ENCODE results near the gene MRGPRX4. TPM values are rescaled to one million over a fixed set of nuclear protein-coding genes. Genes with fewer than 3 reads are reported as not detected.
A peak's percentile ranks its signal among the peaks of the same experiment; 100 is the strongest.

MRGPRX4 gene
- total RNA-seq, 1 donor from 2014 or later = not detected

GRCh38 chr11:18168372-18168771 is 4.3 kb upstream of the MRGPRX4 start:
- Mint-ChIP-seq H3K27me3 (ENCODE audit: insufficient read depth, low read depth) (peaks cover 2% of the 10 kb centered on the region), H3K4me1 (no peaks in the 10 kb centered on the region), H3K27ac (no peak overlapping the region), H3K36me3 (no peaks in the 10 kb centered on the region), H3K9me3 (peaks cover 3% of the 10 kb centered on the region), H3K4me3 (no peak overlapping the region)
- Histone ChIP-seq H3K36me3 (no peaks in the 10 kb centered on the region), H3K9ac (no peak overlapping the region), H3K27ac (no peak overlapping the region), H4K20me1 (ENCODE audit: low read depth) (no peaks in the 10 kb centered on the region), H3K4me1 (no peaks in the 10 kb centered on the region), H3K27me3 (no peaks in the 10 kb centered on the region), H3K4me2 (no peak overlapping the region), H3K9me3 (ENCODE audit: low read depth) (peaks cover 3% of the 10 kb centered on the region), H3K79me2 (ENCODE audit: low read depth) (no peaks in the 10 kb centered on the region), H3K4me3 (no peak overlapping the region), H3F3A (ENCODE audit: low read depth) (no peaks in the 10 kb centered on the region), H2AFZ (replicated peaks) (no peak overlapping the region)
- DNase-seq (ENCODE audit: low spot score) = no peak
- TF ChIP-seq CTCF (IDR thresholded peaks at IDR 0.05) = no peak
- no peak for TF ChIP-seq EZH2 (IDR thresholded peaks at IDR 0.05)
- no peak for TF ChIP-seq EZH2phosphoT487 (IDR thresholded peaks at IDR 0.05)

- Histone ChIP-seq H3K9ac (no peak overlapping the region), H3K4me1 (no peaks in the 10 kb centered on the region), H2AFZ (replicated peaks) (no peak overlapping the region), H3K27ac (no peak overlapping the region), H3F3A (ENCODE audit: low read depth) (no peaks in the 10 kb centered on the region), H4K20me1 (ENCODE audit: low read depth) (no peaks in the 10 kb centered on the region), H3K36me3 (no peaks in the 10 kb centered on the region), H3K4me2 (no peak overlapping the region), H3K27me3 (peaks cover 10% of the 10 kb centered on the region), H3K4me3 (no peak overlapping the region), H3K79me2 (ENCODE audit: low read depth) (no peaks in the 10 kb centered on the region), H3K9me3 (ENCODE audit: low read depth) (peaks cover 3% of the 10 kb centered on the region)
- TF ChIP-seq EZH2phosphoT487 (IDR thresholded peaks at IDR 0.05) = no peak
- TF ChIP-seq CTCF (IDR thresholded peaks at IDR 0.05) = peak; percentile 76
- no peak for TF ChIP-seq EZH2 (IDR thresholded peaks at IDR 0.05)
- Mint-ChIP-seq H3K27me3 (ENCODE audit: insufficient read depth, low read depth) (peaks cover 2% of the 10 kb centered on the region), H3K4me1 (no peaks in the 10 kb centered on the region), H3K4me3 (no peak overlapping the region), H3K27ac (no peak overlapping the region), H3K9me3 (no peaks in the 10 kb centered on the region), H3K36me3 (no peaks in the 10 kb centered on the region)
- peak; percentile 73 for DNase-seq (ENCODE audit: low spot score)
Measured at GRCh38 chr11:18171377-18172000, 1.1 kb upstream of the MRGPRX4 start.

- Mint-ChIP-seq H3K4me1 (no peaks in the 10 kb centered on the region), H3K4me3 (no peak overlapping the region), H3K27ac (no peak overlapping the region), H3K9me3 (no peaks in the 10 kb centered on the region), H3K27me3 (ENCODE audit: insufficient read depth, low read depth) (peaks cover 2% of the 10 kb centered on the region), H3K36me3 (no peaks in the 10 kb centered on the region)
- no peak overlapping the region for H3K4me2 ChIP-seq
- DNase-seq (ENCODE audit: low spot score) = no peak
- H2AFZ ChIP-seq (replicated peaks) = no peak overlapping the region
- no peaks in the 10 kb centered on the region for H4K20me1 ChIP-seq (ENCODE audit: low read depth)
- TF ChIP-seq CTCF (IDR thresholded peaks at IDR 0.05) (no peak), EZH2phosphoT487 (IDR thresholded peaks at IDR 0.05) (no peak), EZH2 (IDR thresholded peaks at IDR 0.05) (no peak)
- no peaks in the 10 kb centered on the region for H3F3A ChIP-seq (ENCODE audit: low read depth)
- no peaks in the 10 kb centered on the region for H3K79me2 ChIP-seq (ENCODE audit: low read depth)
- no peak overlapping the region for H3K27ac ChIP-seq
- H3K9ac ChIP-seq = no peak overlapping the region
- H3K4me1 ChIP-seq = no peaks in the 10 kb centered on the region
- H3K36me3 ChIP-seq = no peaks in the 10 kb centered on the region
- no peak overlapping the region for H3K4me3 ChIP-seq
- peaks cover 24% of the 10 kb centered on the region for H3K27me3 ChIP-seq
- H3K9me3 ChIP-seq (ENCODE audit: low read depth) = no peaks in the 10 kb centered on the region
Measured at GRCh38 chr11:18173225-18173866, 709 bp downstream of the MRGPRX4 start.

Measured in neural progenitor cell (in vitro differentiated cells).